Stimulated activated CD4-positive, alpha-beta T cell treated with anti-CD3 and anti-CD28 coated beads, TNF-alpha, amount 100 ng/mL, for 48 hours (primary cell): Measurements from ENCODE around the gene SSH2.

Source experiments
- DNase-seq, 3 donors: peaks; one replicate each; pipeline ENCODE4 v3.0.0-alpha.2; 2020; ENCODE audit warnings: low read depth in 3 of 3

The SSH2 gene

DNA sequence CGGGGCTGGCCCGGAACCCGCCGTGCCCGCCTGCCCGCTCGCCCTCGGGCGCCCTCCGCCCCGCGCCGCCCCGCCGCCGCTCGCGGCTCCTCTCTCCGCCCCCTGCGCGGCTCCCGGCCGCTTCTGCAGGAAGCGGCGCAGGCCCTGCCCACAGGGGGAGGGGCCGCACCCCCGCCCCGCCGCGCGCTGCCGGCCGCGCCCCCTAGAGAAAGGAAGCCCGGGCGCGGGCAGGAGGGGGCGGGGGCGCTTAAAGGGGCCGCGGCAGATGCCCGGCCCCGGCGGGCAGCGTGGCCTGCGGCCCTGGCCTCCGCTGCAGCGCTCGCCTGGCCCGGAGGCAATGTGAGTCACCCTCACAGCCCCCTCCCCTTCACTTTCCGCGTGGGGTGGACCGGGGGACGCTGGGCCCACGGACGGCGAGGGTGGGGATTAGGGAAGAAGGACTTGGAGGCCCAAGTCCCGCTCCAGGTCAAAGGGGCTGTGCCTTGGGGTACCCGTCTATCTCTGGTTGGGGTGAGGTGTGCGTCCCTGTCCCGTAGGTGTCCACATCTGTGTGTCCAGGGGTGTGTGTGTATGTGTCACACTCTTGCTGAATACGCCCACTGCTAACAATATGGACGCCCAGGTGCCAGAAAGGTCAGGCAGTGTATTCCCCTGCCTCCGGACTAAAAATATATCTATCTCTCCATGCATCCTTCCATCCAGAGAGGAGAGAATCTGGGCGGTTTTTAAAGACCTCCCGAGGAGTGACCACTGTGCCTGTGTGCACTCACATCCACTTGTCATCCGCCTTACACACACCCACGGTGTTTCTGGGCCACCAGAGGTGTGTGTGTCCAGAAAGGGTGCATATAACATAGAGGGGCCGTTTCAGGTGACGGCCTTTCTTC, 340.3 kb downstream of the SSH2 start, which contains the start of gene GIT1:
GIT1 (minus strand) TSS at position 125 of the 887 bp plus-strand sequence. CDS start 270 bp downstream, outside the sequence.
- peak in 2 of 3 donors; percentile 69 to 79 for DNase-seq

DNA sequence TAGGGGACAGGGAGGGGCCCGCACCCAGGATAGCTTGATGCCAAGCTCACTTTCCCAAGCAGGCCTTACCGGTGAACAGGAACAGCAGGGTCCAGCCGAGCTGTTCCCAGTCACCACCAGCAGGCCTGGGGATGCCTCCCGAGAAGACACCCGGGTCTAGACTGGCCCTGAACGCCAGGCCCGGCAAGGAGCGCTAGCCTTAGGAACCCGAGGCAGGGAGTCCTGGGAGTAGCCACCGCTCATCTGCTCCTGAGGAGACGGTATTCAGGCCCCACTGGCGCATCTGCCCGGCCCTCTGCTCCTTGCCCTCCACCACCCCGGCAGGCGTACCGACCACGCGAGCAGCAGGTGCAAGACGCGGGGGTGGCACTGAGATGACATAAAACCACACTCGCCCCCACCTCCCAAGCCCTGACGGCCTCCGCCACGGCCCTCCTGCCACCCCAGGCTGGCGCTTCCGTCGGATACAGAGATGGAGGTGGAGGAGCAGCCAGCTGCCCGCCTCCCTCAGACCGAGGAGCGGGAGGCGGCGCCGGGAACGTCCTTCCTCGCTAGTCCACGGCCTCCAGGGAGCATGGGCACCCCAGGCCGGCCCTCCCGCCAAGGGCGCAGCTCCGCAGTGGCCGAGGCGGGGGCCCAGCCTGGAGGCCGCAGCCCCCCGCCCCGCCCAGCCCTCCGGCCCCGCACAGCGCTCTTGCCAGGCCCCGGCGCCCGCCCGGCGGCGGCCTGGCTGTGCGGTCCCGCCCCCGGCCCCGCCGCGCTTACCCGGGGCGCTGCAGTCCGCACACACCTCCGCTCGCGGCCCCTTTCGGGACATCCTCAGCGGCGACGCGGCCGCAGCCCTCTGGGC, 341.2 kb downstream of the SSH2 start:
- DNase-seq: no peak

DNA sequence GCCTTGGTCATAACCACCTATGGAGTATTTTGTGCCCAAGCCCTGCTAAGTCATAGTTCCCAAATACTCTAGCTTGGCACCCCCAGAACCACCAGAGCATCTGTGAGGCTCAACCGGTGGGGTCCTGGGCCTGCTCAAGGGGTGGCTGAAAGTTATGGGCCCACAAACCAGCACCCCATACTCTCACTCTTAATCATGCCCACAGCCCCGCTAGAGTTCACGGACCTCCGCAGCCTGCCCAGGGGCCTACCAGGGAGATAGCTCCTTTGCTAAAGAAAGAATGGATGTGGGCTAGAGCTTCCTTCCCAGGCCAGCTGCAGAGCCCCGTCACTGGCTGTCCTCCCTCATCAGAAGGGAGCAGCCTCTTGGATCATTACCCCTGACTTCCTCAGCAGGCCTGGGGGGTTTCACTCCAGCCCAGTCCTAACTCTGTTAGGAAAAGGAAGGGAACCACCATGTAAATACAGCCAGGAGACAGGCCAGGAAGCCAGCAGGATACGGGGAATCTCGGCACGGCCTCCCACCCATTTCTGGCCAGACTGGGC, 341.9 kb downstream of the SSH2 start:
- no peak for DNase-seq

- no peak for DNase-seq
Observed at GRCh38 chr17:29587591-29587990, 342.4 kb downstream of the SSH2 start.

DNA sequence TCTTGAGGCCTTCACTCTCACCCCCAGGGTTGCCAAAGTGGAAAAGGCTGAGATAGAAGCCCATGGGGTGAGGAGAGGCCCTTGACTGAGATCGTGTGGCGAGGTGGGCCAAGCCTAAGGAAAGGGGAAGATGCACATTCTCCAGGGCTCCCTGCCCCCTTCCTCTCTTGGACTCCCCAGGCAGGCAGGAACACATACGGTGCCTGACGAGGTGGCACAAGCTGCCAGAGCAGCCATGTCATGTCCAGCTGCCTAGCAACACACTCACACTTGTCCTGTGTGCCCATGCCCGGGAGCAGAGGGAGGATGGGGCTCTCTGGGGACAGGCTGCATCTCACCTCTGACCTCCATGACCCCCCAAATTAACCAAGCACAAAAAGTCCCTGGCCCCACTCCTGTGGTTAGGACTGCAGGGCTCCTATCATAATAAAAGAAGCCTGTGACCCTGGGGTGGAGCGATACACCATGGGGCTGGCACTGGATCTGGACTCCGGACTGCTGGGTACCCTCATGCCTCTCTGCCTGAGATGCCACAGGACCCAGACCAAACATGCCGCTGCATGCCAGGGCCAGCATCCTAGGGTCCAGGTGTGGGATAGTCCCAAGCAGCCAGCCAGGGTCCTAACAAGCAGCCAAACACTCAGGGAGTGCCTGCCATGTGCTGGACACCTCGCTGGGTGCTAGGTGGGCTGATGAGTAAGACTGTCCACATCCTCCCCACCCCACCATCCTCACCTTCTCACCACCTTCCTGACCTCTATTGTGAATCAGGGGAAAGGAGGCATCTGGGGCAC, 343.2 kb downstream of the SSH2 start:
- no peak for DNase-seq

- DNase-seq: no peak
Observed at GRCh38 chr17:29585080-29585751, 344.8 kb downstream of the SSH2 start.

DNA sequence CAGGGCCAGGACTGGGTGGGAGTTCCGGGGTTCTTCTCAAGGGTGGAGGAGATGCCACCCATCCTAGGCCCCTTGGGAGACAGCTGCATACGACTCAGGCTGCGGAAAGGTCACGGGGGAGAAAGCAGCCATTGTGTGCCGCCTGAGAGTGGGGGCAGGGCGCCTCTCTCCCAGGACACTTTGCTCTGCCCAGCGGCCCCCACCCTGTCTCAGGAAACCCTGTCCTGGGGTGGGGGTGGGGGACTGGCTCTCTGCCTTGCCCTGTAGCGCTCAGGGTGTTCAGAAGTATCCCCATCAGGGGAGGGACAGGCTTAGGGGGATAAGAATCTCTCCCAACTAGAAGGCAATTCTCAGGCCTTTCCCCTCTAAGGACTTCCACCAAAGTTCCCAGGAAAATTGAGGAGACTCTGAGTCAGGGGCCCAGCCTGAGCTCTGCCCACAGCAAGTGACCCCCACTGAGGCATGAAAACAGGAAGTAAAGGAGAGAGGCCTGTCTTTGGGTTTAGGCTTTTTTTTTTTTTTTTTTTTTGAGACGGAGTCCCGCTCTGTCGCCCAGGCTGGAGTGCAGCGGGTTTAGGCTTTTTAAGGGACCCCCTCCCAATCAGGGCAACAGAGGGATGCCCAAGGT, 345.5 kb downstream of the SSH2 start:
- no peak for DNase-seq

DNA sequence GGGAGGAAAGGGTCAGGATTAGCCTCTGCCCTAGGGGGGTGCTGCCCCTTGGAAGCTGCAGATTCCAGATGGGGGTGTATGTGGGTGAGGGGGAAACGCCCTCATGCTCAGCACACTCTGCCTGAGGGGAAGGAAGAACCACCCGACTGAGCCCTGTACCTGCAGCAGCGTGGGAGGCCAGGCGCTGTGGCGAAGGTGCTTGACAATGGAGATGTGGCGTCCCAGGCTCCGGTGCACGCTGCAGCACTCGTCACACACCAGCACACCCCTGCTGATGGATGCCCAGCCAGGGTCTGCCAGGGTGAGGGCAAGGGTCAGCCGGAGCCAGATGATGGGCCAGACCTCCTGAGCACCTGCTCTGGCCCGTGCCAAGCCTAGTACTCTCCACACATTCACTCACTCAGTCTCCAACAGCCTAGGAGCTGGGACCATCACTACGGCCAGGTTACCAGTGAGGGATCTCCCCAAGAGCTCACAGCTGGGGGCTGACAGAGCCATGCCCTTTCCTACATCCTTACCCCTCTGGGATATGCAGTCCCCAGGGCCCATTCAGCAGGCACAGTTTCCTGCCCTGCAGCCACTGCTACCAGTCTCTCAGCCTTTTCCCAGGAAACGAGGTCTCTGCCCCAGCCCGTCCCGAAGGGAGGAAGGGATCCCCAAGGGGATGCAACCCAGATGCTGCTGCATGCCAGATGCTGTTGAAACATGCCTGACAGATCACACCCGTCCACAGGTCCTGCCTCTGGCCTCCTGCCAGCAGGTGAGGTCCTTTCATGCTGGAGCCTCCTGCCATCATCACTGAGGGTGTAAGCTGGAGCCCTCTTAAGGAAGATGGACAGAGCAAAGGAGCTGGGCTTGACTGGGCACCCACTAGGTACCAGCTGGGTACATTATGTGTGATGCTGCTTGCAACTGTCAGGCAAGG, 346.4 kb downstream of the SSH2 start:
- DNase-seq: no peak

- DNase-seq: no peak
Observed at GRCh38 chr17:29582772-29583171, 347.3 kb downstream of the SSH2 start.

GRCh38 chr17:29582254-29582765, 347.7 kb downstream of the SSH2 start:
- DNase-seq: no peak

DNA sequence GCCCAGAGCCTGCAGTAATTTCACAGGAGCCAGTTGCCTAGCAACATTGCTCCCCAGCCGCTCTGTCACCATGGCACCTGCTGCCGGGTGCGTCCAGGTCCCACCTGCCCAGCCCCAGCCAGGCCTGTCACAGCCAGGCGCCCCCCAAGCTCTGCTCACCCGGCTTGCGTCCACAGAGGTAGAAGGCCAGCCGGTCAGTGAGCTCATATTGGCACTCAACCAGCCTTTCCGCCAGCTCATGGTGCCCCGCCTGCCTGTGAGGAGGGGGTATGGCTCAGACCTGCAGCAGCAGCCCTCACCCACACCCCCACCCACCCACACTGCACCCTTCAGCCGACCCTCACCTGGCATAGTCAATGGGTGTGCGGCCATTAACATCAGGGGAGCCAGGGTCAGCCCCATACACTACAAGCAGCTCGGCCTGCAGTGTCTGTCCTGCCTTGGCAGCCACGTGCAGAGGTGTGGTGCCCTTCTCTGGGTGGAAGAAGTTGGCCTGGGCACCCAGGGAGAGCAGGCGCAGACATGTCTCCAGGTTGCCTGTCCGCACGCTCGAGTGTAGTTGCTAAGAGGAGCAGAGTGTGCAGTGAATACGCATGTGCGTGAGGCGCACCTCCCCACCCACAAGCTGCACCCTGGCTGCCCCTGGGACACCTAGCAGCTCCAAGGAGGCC, 348.3 kb downstream of the SSH2 start:
- DNase-seq: no peak

DNA sequence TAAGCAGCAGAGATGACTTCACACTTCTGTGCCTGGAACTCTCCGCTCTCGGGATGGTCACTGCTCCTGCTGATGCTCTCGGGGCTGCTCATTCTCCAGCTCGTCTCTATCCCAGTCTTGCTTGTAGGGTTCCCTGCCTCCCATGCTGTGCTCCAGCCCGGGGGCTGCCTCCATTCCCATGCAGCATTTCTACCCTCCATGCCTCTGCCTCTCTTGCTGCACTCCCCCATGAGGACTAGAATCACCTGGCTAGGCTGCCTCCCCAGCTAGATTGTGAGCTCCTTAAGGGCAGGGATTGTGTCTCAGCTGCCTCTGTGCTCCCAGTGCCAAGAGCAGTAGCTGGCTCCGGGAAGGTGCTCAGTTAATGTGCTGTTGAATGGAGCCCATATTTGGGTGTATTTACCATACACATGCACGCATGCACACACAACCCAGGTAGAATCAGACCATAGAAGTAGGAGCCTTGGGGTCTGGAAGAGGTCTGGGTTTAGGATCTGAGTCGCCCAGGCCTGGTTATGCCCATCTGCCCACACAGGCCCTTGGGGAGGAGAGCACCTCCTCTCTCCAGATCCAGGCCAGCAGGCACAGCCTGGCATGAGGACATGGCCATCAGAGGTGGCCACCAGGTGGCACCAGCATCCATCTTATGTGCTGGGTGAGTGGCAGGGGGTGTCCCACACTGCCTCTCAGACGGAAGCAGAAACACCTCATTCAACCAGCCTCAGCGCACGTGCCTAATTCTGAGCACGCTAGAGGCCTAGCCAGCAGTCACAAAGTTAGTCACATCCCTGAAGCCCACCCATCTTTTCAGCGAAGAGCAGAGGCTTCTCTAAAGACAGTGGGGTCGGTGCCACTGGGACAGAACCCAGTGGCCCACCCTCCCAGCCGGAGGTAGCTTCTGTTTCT, 349.9 kb downstream of the SSH2 start:
- DNase-seq: peak; percentile 80 to 84 (median 83)

DNA sequence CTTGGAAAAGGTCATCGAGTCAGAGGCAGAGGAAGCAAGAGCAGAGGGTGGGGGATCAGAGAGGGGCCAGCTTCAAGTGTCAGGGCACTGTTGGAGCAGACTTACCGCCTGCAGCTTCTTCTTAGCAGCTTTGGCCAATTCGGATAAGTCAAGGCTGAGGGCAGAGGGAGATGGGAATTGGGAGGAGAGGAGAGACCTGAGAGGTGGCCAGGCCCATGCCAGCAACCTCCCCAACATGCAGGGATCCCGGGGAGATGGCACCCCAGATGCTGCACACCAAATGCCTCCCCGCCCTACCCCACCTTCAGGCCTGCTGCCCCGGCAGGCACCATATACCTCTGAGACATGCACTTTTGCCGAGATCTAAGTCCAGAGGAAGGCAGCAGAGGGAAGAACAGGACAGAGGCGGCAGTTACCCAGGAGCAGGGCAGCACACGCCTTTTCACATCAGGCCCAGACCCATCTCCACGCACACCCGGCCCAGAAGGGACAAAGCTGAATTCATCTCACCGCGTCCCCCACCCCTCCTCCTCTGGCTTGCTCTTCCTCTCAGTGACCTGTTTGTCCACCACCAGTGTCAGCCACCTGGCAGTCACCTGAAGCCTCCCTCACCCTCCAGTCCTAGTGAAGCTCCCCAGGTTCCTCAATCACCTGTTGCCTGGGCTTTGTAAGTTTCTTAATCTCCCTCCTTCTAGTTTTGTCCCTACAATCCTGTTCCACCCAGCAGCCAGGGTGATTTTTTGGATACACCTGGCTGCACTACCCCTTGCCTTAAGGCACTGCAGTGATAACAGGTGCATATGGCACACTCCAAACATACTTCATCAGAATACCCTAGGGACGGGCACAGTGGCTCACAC, 351.2 kb downstream of the SSH2 start:
- DNase-seq: no peak

GRCh38 chr17:29577385-29578211, 352.4 kb downstream of the SSH2 start:
- no peak for DNase-seq

- DNase-seq: no peak
Observed at GRCh38 chr17:29577001-29577370, 353.0 kb downstream of the SSH2 start.
